ENCODE results near the gene ARHGAP26.

Gene ARHGAP26

DNA sequence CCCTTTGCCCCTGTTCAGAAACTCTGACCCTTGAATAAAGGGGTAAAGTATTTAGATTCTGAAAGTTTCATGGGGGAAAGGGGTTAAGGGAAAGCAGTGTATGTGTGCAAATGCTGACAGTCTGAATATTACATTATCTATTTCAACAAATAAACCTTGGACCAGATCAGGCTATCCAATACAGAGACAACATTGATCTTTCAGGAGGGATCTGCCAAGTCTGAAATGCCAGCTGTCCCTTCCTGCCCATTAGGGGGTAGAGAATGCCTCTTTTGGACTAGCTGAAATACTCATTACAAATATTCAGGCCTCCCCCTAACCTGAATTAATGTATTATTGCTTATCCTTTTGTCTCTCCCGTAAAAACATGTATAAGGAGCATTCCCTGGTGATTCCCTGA, 413.8 kb downstream of the ARHGAP26 start:
- H3K36me3 ChIP-seq (ENCODE audit: insufficient read depth, low read length): no peaks in the 10 kb centered on the region

DNA sequence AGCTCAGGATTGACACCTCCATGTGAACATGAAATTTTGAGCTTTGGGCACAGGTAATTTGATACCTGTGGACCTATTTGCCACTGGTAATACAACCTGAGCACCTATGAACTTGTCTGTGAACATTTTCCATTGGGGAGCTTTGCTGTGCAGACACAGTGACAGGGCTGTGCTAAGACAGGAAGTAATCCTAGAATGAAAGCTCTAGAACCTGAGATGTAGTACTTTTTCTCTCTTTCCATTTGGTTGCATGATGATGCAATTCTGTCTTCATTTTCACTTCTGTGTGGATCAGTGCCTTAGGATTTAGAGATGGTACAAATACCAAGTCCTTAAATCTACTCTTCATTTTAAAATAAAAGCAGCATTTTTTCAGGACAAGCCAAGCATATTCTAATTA, 416.4 kb downstream of the ARHGAP26 start:
- H3K4me1 ChIP-seq (ENCODE audit: insufficient read depth, low read length): no peaks in the 10 kb centered on the region
- no peaks in the 10 kb centered on the region for H3K27me3 ChIP-seq (ENCODE audit: insufficient read depth, low read length)
- no peak overlapping the region for H3K4me3 ChIP-seq (ENCODE audit: low read length)
- H2AFZ ChIP-seq (ENCODE audit: low read depth, low read length): no peak overlapping the region
- H3K9me3 ChIP-seq (ENCODE audit: low read length): no peaks in the 10 kb centered on the region
- H3K36me3 ChIP-seq (ENCODE audit: insufficient read depth, low read length): no peaks in the 10 kb centered on the region

More for the DNA sequence above, 413.8 kb downstream of the ARHGAP26 start:
- no peak overlapping the region for H2AFZ ChIP-seq (ENCODE audit: low read depth, low read length)
- H3K27me3 ChIP-seq (ENCODE audit: insufficient read depth, low read length): no peaks in the 10 kb centered on the region
- no peaks in the 10 kb centered on the region for H3K4me1 ChIP-seq (ENCODE audit: insufficient read depth, low read length)
- no peaks in the 10 kb centered on the region for H3K9me3 ChIP-seq (ENCODE audit: low read length)
- no peak overlapping the region for H3K4me3 ChIP-seq (ENCODE audit: low read length)

- no peaks in the 10 kb centered on the region for H3K9me3 ChIP-seq (ENCODE audit: low read length)
- no peaks in the 10 kb centered on the region for H3K36me3 ChIP-seq (ENCODE audit: insufficient read depth, low read length)
- no peak overlapping the region for H2AFZ ChIP-seq (ENCODE audit: low read depth, low read length)
- no peak overlapping the region for H3K4me3 ChIP-seq (ENCODE audit: low read length)
- no peaks in the 10 kb centered on the region for H3K27me3 ChIP-seq (ENCODE audit: insufficient read depth, low read length)
- H3K4me1 ChIP-seq (ENCODE audit: insufficient read depth, low read length): no peaks in the 10 kb centered on the region
These were observed 417.3 kb downstream of the ARHGAP26 start for GRCh38 chr5:143187495-143187894.

GRCh38 chr5:143188083-143188482, 417.9 kb downstream of the ARHGAP26 start:
- no peaks in the 10 kb centered on the region for H3K4me1 ChIP-seq (ENCODE audit: insufficient read depth, low read length)
- H3K36me3 ChIP-seq (ENCODE audit: insufficient read depth, low read length): no peaks in the 10 kb centered on the region
- H2AFZ ChIP-seq (ENCODE audit: low read depth, low read length): no peak overlapping the region
- no peaks in the 10 kb centered on the region for H3K9me3 ChIP-seq (ENCODE audit: low read length)
- H3K4me3 ChIP-seq (ENCODE audit: low read length): no peak overlapping the region
- no peaks in the 10 kb centered on the region for H3K27me3 ChIP-seq (ENCODE audit: insufficient read depth, low read length)

- no peak overlapping the region for H2AFZ ChIP-seq (ENCODE audit: low read depth, low read length)
These were observed 418.5 kb downstream of the ARHGAP26 start for GRCh38 chr5:143188692-143189091.

DNA sequence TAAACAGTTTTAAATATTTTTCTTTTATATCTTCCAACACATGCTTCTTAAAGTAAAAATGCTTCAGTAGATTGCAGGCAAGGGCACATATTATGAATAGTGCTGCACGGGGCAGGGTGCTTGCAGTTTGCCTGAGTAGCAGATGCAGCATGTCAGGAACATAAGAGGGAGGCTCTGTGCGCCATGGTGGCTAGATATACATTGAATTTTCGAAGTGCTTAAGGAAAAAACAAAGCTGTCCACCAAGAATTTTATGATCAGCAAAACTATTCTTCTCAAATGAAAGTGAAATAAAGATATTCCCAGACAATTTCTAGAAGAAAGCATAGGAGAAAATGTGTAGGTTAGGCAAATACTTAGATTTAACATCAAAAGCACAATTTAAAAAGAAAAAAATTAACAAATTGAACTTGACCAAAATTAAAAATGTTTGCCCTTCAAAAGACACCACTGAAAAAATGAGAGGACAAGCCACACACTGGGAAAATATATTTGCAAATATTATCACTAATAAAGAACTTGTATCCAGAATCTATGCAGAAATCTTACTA, 420.2 kb downstream of the ARHGAP26 start:
- no peaks in the 10 kb centered on the region for H3K4me1 ChIP-seq (ENCODE audit: insufficient read depth, low read length)
- no peaks in the 10 kb centered on the region for H3K36me3 ChIP-seq (ENCODE audit: insufficient read depth, low read length)
- no peaks in the 10 kb centered on the region for H3K27me3 ChIP-seq (ENCODE audit: insufficient read depth, low read length)
- no peak overlapping the region for H2AFZ ChIP-seq (ENCODE audit: low read depth, low read length)
- H3K4me3 ChIP-seq (ENCODE audit: low read length): no peak overlapping the region
- no peaks in the 10 kb centered on the region for H3K9me3 ChIP-seq (ENCODE audit: low read length)

More at GRCh38 chr5:143188692-143189091, 418.5 kb downstream of the ARHGAP26 start:
- no peak overlapping the region for H3K4me3 ChIP-seq (ENCODE audit: low read length)
- no peaks in the 10 kb centered on the region for H3K9me3 ChIP-seq (ENCODE audit: low read length)
- H3K4me1 ChIP-seq (ENCODE audit: insufficient read depth, low read length): no peaks in the 10 kb centered on the region
- H3K27me3 ChIP-seq (ENCODE audit: insufficient read depth, low read length): no peaks in the 10 kb centered on the region
- no peaks in the 10 kb centered on the region for H3K36me3 ChIP-seq (ENCODE audit: insufficient read depth, low read length)

- H3K4me1 ChIP-seq (ENCODE audit: insufficient read depth, low read length): no peaks in the 10 kb centered on the region
- H3K36me3 ChIP-seq (ENCODE audit: insufficient read depth, low read length): no peaks in the 10 kb centered on the region
- no peaks in the 10 kb centered on the region for H3K27me3 ChIP-seq (ENCODE audit: insufficient read depth, low read length)
- no peak overlapping the region for H2AFZ ChIP-seq (ENCODE audit: low read depth, low read length)
- no peak overlapping the region for H3K4me3 ChIP-seq (ENCODE audit: low read length)
- H3K9me3 ChIP-seq (ENCODE audit: low read length): no peaks in the 10 kb centered on the region
These were observed 421.5 kb downstream of the ARHGAP26 start for GRCh38 chr5:143191720-143192119.

DNA sequence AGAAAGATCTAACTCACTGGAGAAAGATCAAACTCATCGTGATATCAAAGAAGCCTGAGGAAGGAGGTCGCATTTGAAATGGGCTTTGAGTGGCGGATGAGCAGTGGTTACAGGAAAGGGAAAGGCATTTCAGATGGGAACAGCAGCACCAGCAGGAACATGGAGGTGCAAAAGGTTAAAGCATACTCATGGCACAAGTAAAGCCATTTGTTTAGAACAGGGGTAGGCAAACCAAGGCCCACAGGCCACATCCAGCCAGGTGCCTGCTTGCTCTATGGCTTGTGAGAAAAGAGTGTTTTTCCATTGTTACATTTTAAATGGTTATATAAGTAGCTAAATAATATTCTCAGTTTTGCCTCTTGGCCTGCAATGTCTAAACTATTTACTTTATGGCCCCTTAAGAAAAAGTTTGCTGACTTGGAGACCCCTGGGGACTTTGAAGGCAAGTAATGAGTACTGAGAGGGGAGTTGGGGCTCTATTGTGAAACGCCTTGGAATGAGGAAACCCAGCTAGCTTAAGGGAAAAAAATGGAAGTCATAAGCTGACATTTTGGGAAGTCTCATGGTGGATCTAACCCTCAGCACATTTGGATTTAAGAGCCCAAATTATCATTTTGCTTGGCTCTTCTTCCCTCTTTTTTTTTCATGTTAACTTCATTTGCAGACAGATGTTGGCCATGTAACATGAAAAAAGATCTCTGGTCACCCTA, 422.2 kb downstream of the ARHGAP26 start:
- Histone ChIP-seq H3K4me1 (ENCODE audit: insufficient read depth, low read length) (no peaks in the 10 kb centered on the region), H3K9me3 (ENCODE audit: low read length) (peaks cover 2% of the 10 kb centered on the region), H2AFZ (ENCODE audit: low read depth, low read length) (no peak overlapping the region), H3K27me3 (ENCODE audit: insufficient read depth, low read length) (no peaks in the 10 kb centered on the region), H3K4me3 (ENCODE audit: low read length) (no peak overlapping the region), H3K36me3 (ENCODE audit: insufficient read depth, low read length) (no peaks in the 10 kb centered on the region)

GRCh38 chr5:143194206-143194605, 424.0 kb downstream of the ARHGAP26 start:
- Histone ChIP-seq H3K27me3 (ENCODE audit: insufficient read depth, low read length) (no peaks in the 10 kb centered on the region), H2AFZ (ENCODE audit: low read depth, low read length) (no peak overlapping the region), H3K9me3 (ENCODE audit: low read length) (peaks cover 2% of the 10 kb centered on the region), H3K36me3 (ENCODE audit: insufficient read depth, low read length) (no peaks in the 10 kb centered on the region), H3K4me3 (ENCODE audit: low read length) (no peak overlapping the region), H3K4me1 (ENCODE audit: insufficient read depth, low read length) (peaks cover 11% of the 10 kb centered on the region)

DNA sequence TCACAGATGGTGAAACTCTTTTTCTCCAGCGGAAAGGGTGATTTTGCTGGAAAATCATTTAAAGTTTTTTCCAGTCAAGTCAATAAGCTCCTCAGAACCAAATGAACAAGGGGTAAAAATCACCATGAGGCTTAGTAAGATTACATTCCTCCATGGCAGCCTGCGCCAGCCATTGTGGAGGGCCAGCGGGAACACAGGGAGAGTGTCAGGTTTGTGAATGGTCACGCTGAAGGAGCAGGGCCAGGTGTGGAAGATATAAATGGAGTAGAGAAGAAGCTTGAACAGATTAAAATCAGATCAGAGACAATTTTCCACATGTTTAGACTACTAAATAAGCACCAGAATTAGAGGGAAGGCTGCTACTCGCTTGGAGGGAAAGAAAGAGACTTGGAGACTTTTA, 424.5 kb downstream of the ARHGAP26 start:
- Histone ChIP-seq H3K4me3 (ENCODE audit: low read length) (no peak overlapping the region), H2AFZ (ENCODE audit: low read depth, low read length) (no peak overlapping the region), H3K9me3 (ENCODE audit: low read length) (peaks cover 2% of the 10 kb centered on the region), H3K36me3 (ENCODE audit: insufficient read depth, low read length) (no peaks in the 10 kb centered on the region), H3K27me3 (ENCODE audit: insufficient read depth, low read length) (no peaks in the 10 kb centered on the region), H3K4me1 (ENCODE audit: insufficient read depth, low read length) (peaks cover 16% of the 10 kb centered on the region)

GRCh38 chr5:143195491-143195890, 425.3 kb downstream of the ARHGAP26 start:
- no peaks in the 10 kb centered on the region for H3K36me3 ChIP-seq (ENCODE audit: insufficient read depth, low read length)
- no peak overlapping the region for H2AFZ ChIP-seq (ENCODE audit: low read depth, low read length)
- H3K4me3 ChIP-seq (ENCODE audit: low read length): no peak overlapping the region
- peaks cover 24% of the 10 kb centered on the region for H3K4me1 ChIP-seq (ENCODE audit: insufficient read depth, low read length)
- H3K9me3 ChIP-seq (ENCODE audit: low read length): peaks cover 2% of the 10 kb centered on the region
- H3K27me3 ChIP-seq (ENCODE audit: insufficient read depth, low read length): no peaks in the 10 kb centered on the region

GRCh38 chr5:143196601-143197259, 426.6 kb downstream of the ARHGAP26 start:
- Histone ChIP-seq H2AFZ (ENCODE audit: low read depth, low read length) (no peak overlapping the region), H3K36me3 (ENCODE audit: insufficient read depth, low read length) (no peaks in the 10 kb centered on the region), H3K4me3 (ENCODE audit: low read length) (no peak overlapping the region), H3K9me3 (ENCODE audit: low read length) (peaks cover 2% of the 10 kb centered on the region), H3K4me1 (ENCODE audit: insufficient read depth, low read length) (peaks cover 27% of the 10 kb centered on the region), H3K27me3 (ENCODE audit: insufficient read depth, low read length) (no peaks in the 10 kb centered on the region)

GRCh38 chr5:143197260-143197656, 427.1 kb downstream of the ARHGAP26 start:
- H3K4me1 ChIP-seq (ENCODE audit: insufficient read depth, low read length): peaks cover 27% of the 10 kb centered on the region
- no peak overlapping the region for H3K4me3 ChIP-seq (ENCODE audit: low read length)
- no peaks in the 10 kb centered on the region for H3K36me3 ChIP-seq (ENCODE audit: insufficient read depth, low read length)
- peaks cover 2% of the 10 kb centered on the region for H3K9me3 ChIP-seq (ENCODE audit: low read length)
- H3K27me3 ChIP-seq (ENCODE audit: insufficient read depth, low read length): no peaks in the 10 kb centered on the region
- H2AFZ ChIP-seq (ENCODE audit: low read depth, low read length): no peak overlapping the region
